HepG2 (cell line): ENCODE data around the gene MINDY2. TPM values are rescaled to one million over a fixed set of nuclear protein-coding genes. Genes with fewer than 3 reads are reported as not detected.
"Not testable (repeated sequence)": the region's sequence is repeated elsewhere in the genome, so short reads cannot be mapped to it uniquely, and the experiment has no call there.

Experiments used
- ATAC-seq: fragments of 200-7000 bp; cut with Tn5 transposase; 3 replicates; pipeline ENCODE4 v1.9.1; 2020; ENCODE audit warnings: mild to moderate bottlenecking, moderate library complexity
- BruUV-seq: library from RNA; stranded (reverse); fragments of 400-500 nt; replicated peaks from 2 replicates; lab custom pipeline; 2021; lab: Mats Ljungman, UMichigan
- CTCF ChIA-PET: fragments of 300-600 bp; formaldehyde crosslinking; extraction: SDS; loops from one replicate; lab custom pipeline; 2021; ENCODE audit warnings: low total read pairs, inconsistent platforms, low intra/inter-chr PET ratio; lab: Yijun Ruan, JAX
- POLR2A ChIA-PET: fragments of 350-600 bp; sonication (Branson Sonifier 250); formaldehyde crosslinking; loops from one replicate; lab custom pipeline; 2020; ENCODE audit warnings: antibody characterized with exemption, inconsistent platforms; lab: Yijun Ruan, JAX
- DNase-seq: peaks from one replicate; pipeline ENCODE4 v3.0.0-alpha.2; 2015; ENCODE audit warnings: low spot score
- FAIRE-seq: peaks from 3 replicates; lab custom pipeline; 2011; peaks lifted over from hg19 to GRCh38; lab: Jason Lieb, UNC
- H2AFZ ChIP-seq: one replicate; pipeline ENCODE4 v1.6.1; 2011; ENCODE audit warnings: low read length, inconsistent platforms
- H3K27ac ChIP-seq: fragments of 300-600 bp; 3 replicates; pipeline ENCODE4 v1.8.0; 2011; ENCODE audit warnings: mixed run types, mild to moderate bottlenecking, mixed read lengths, low read length, inconsistent platforms; ENCODE audit not compliant: insufficient read depth; ENCODE audit errors: extremely low read length
- H3K27me3 ChIP-seq, 2 experiments: fragments of 200-600 bp in 1 of 2; 2 replicates in 1 of 2; 3 replicates in 1 of 2; pipeline versions ENCODE4 v1.6.0 to v1.8.0; 2011; ENCODE audit warnings: low read length in 2 of 2, mild to moderate bottlenecking in 2 of 2, moderate library complexity in 2 of 2, inconsistent platforms in 1 of 2; ENCODE audit not compliant: insufficient read depth in 2 of 2, control insufficient read depth in 1 of 2
- H3K36me3 ChIP-seq, 2 experiments: fragments of 200-600 bp in 1 of 2; replicated peaks in 1 of 2; 2 replicates in 1 of 2; 3 replicates in 1 of 2; pipeline versions ENCODE4 v1.5.1 to v1.8.0; 2011; ENCODE audit warnings: low read length in 2 of 2, inconsistent platforms in 1 of 2; ENCODE audit not compliant: insufficient read depth in 2 of 2, control insufficient read depth in 1 of 2
- H3K4me1 ChIP-seq: 2 replicates; pipeline ENCODE4 v1.5.1; 2012; ENCODE audit warnings: low read length, inconsistent platforms; ENCODE audit not compliant: insufficient read depth
- H3K4me2 ChIP-seq: 2 replicates; pipeline ENCODE4 v1.6.0; 2011; ENCODE audit warnings: low read depth, low read length, inconsistent platforms
- H3K4me3 ChIP-seq, 3 experiments: fragments of 200-600 bp in 1 of 3; sonication (generic), shearing (Covaris generic) in 1 of 3; replicated peaks in 1 of 3; 2 replicates each; pipeline ENCODE4 v1.5.1; 2011 to 2016; ENCODE audit warnings: low read length in 3 of 3, inconsistent platforms in 2 of 3, low read depth in 2 of 3, mild to moderate bottlenecking in 2 of 3, control low read depth in 1 of 3, mixed read lengths in 1 of 3; ENCODE audit not compliant: insufficient read depth in 1 of 3
- H3K79me2 ChIP-seq: one replicate; pipeline ENCODE4 v1.6.1; 2011; ENCODE audit warnings: low read length, inconsistent platforms; ENCODE audit not compliant: insufficient read depth
- H3K9ac ChIP-seq: 2 replicates; pipeline ENCODE4 v1.6.0; 2011; ENCODE audit warnings: mild to moderate bottlenecking, low read depth, low read length, inconsistent platforms; ENCODE audit not compliant: insufficient read depth
- H3K9me3 ChIP-seq: 2 replicates; pipeline ENCODE4 v1.5.1; 2012; ENCODE audit warnings: mild to moderate bottlenecking, low read length
- H4K20me1 ChIP-seq: 2 replicates; pipeline ENCODE4 v1.6.0; 2011; ENCODE audit warnings: inconsistent platforms, mild to moderate bottlenecking, low read length, moderate library complexity; ENCODE audit not compliant: insufficient read depth
- ASH2L ChIP-seq: fragments of 300-600, 200-600 bp; sonication (generic); IDR thresholded peaks from 2 replicates; pipeline ENCODE4 v1.7.0; 2017; ENCODE audit warnings: low read depth, mild to moderate bottlenecking, moderate library complexity, mixed read lengths, low read length; ENCODE audit not compliant: insufficient read length
- MAFF ChIP-seq: IDR thresholded peaks from 2 replicates; pipeline ENCODE4 v1.6.1; 2011; ENCODE audit warnings: low read depth, low read length, improper control_type of control experiment
- NRL ChIP-seq: sonication (generic); formaldehyde crosslinking; IDR thresholded peaks from 2 replicates; pipeline ENCODE4 v1.5.0; 2020; ENCODE audit warnings: missing genetic modification reagents, mild to moderate bottlenecking, moderate library complexity, borderline replicate concordance
- POLR2A ChIP-seq, 2 experiments: IDR thresholded peaks; 2 replicates each; pipeline ENCODE4 v1.6.1; 2011; ENCODE audit warnings: low read depth in 2 of 2, low read length in 2 of 2, mild to moderate bottlenecking in 1 of 2, moderate library complexity in 1 of 2; ENCODE audit not compliant: insufficient read depth in 1 of 2
- POLR2G ChIP-seq: fragments of 200-400 bp; formaldehyde crosslinking; IDR thresholded peaks from 2 replicates; pipeline ENCODE4 v1.6.1; 2018; ENCODE audit warnings: mild to moderate bottlenecking, low read depth, low read length, moderate library complexity
- RBM22 ChIP-seq: fragments of 200-400 bp; formaldehyde crosslinking; optimal IDR thresholded peaks from 2 replicates; pipeline ENCODE3; 2017; ENCODE audit warnings: mild to moderate bottlenecking, low read length, moderate library complexity
- WGBS: methylation state at CpG from one replicate; pipeline ENCODE4 v1.1.6; 2017; ENCODE audit warnings: low lambda C conversion rate; 5-methylcytosine and 5-hydroxymethylcytosine counted together
- in situ Hi-C: cut with HindIII; loops from 2 replicates; pipeline ENCODE4 v1.10.0; 2017; ENCODE audit warnings: low pct_unique_long_range_greater_than_20kb; ENCODE audit not compliant: extremely low pct_ligation_motif_present
- intact Hi-C: fragments of 100-400 bp; cut with micrococcal nuclease; formaldehyde crosslinking; loops from one replicate; pipeline ENCODE4 v1.10.0; 2022; ENCODE audit not compliant: unreplicated experiment
- polyA plus RNA-seq, 8 experiments: library from polyadenylated mRNA; depleted of rRNA in 3 of 8; stranded (reverse) in 7 of 8; unstranded in 1 of 8; fragments of >200 nt; fragmentation: Illumina TruSeq in 4 of 8; extraction: Trizol in 4 of 8; gene quantifications; 2 replicates each; pipeline versions ENCODE4 v1.2.1 to v1.2.3, GENCODE V29; 2011 to 2016; ENCODE audit warnings: low read depth in 4 of 8, missing spikeins in 1 of 8, mixed read lengths in 1 of 8; ENCODE audit not compliant: insufficient read depth in 1 of 8
- total RNA-seq, 5 experiments: library from RNA; depleted of rRNA; stranded (reverse); fragments of >200 nt; fragmentation: Illumina TruSeq; extraction: Trizol; gene quantifications; 2 replicates each; pipeline ENCODE4 v1.2.3, GENCODE V29; 2016; ENCODE audit warnings: low read depth in 1 of 5

The MINDY2 gene
- total and polyA plus RNA-seq, 2 of the 13 experiments (the other 11 are each of a cell fraction or from before 2014, with no cell fraction given): 7.2 to 12.6 TPM

DNA sequence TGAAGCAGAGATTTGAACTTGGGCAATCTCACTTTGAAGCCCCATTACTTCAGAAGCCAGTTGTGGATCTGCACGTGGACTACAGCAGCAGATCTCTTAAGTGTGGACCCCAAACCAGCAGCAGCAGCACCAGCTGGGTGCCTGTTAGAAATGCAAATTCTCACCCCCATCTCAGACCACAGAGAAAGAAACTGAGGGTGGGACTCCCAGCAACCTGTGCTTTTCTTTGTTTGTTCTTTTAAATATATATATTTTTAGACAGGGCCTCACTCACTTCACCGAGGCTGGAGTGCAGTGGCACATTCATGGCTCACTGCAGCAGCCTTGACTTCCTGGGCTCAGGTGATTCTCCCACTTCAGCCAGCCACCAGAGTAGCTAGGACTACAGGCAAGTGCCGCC is 109.2 kb downstream of the MINDY2 start:
- no peak overlapping the region for H3K27ac ChIP-seq
- TF ChIP-seq MAFF: no peak
- peak; percentile 38; the same call in 1 of the 2 replicates for TF ChIP-seq POLR2G
- no peak for TF ChIP-seq ASH2L
- TF ChIP-seq POLR2A (IDR thresholded peaks at IDR 0.05; ENCODE audit: insufficient read depth in 1 of 2, low read depth in 2 of 2, low read length in 2 of 2): peak in 1 of 2 experiments; percentile 10; a peak in 1 of 4 replicates
- no peaks in the 10 kb centered on the region for H3K9me3 ChIP-seq
- intact Hi-C loops: no loop called here
- in situ Hi-C loops: no loop called here
- H3K79me2 ChIP-seq: peaks cover 8% of the 10 kb centered on the region
- H3K9ac ChIP-seq: no peak overlapping the region
- CTCF ChIA-PET: no interaction called here
- BruUV-seq: no TSS peak
- 98% methylated on average over 3 of the region's 3 CpGs for WGBS
- POLR2A ChIA-PET: interaction anchor here (1.7 kb wide), 1 partner anchor 15 kb away, joined by 7 read pairs; no protein-coding TSS in a partner anchor
- FAIRE-seq (no peak), DNase-seq (no peak), ATAC-seq (no peak)
- H3K36me3 ChIP-seq: peaks cover 17 to 69% of the 10 kb centered on the region in 2 experiments
- H3K4me1 ChIP-seq: peaks cover 10% of the 10 kb centered on the region
- peaks cover 2% of the 10 kb centered on the region; the same call in 1 of the 2 replicates for H4K20me1 ChIP-seq
- no peak overlapping the region for H2AFZ ChIP-seq
- H3K4me3 ChIP-seq: no peak overlapping the region
- H3K4me2 ChIP-seq: no peak overlapping the region
- no peaks in the 10 kb centered on the region for H3K27me3 ChIP-seq

DNA sequence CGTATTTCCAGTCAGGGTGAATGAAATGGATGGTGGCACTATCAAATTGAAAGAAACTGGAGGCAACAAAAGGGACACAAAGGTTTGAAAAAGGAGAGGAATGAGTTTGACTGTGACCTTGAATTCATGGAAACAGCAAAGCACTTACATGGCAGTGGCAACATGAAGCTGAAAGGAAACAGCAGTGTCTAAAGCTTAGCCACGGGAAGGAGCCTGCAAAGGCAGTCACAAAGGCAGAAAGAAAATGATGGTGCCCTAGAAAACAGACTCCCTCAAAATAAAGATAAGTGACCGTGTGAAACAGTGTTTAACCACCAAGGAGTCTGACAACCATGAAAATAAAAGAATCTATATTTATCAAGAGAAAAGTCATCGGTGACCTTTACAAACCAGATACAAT is 111.1 kb downstream of the MINDY2 start:
- Histone ChIP-seq H3K9ac (no peak overlapping the region), H4K20me1 (no peaks in the 10 kb centered on the region; the same call in 1 of the 2 replicates), H3K4me3 (no peak overlapping the region), H3K9me3 (no peaks in the 10 kb centered on the region), H3K4me1 (no peaks in the 10 kb centered on the region), H3K27me3 (no peaks in the 10 kb centered on the region)
- intact Hi-C loops: no loop called here
- in situ Hi-C loops: no loop called here
- CTCF ChIA-PET: interaction anchor here (0.9 kb wide), 1 partner anchor 15 kb away, joined by 3 read pairs; no protein-coding TSS in a partner anchor
- FAIRE-seq (no peak), ATAC-seq (no peak)
- POLR2A ChIA-PET: interaction anchor here (0.8 kb wide), 1 partner anchor 17 kb away, joined by 3 read pairs; no protein-coding TSS in a partner anchor
- BruUV-seq: no TSS peak
- 94% methylated on average over 4 of the region's 4 CpGs for WGBS
- no peak for TF ChIP-seq NRL (CRISPR knock-in tag)
- TF ChIP-seq RBM22: peak; percentile 87
- TF ChIP-seq POLR2A (IDR thresholded peaks at IDR 0.05; ENCODE audit: insufficient read depth in 1 of 2, low read depth in 2 of 2, low read length in 2 of 2): peak in 1 of 2 experiments; percentile 16; a peak in 1 of 4 replicates
- TF ChIP-seq, all 625 proteins: peak for 2
- DNase-seq: no peak
- H3K4me2 ChIP-seq: no peak overlapping the region
- peak overlapping the region; percentile 22 for H3K27ac ChIP-seq
- peaks cover 23 to 86% of the 10 kb centered on the region in 2 experiments for H3K36me3 ChIP-seq
- peaks cover 7% of the 10 kb centered on the region for H3K79me2 ChIP-seq
- no peak overlapping the region for H2AFZ ChIP-seq

DNA sequence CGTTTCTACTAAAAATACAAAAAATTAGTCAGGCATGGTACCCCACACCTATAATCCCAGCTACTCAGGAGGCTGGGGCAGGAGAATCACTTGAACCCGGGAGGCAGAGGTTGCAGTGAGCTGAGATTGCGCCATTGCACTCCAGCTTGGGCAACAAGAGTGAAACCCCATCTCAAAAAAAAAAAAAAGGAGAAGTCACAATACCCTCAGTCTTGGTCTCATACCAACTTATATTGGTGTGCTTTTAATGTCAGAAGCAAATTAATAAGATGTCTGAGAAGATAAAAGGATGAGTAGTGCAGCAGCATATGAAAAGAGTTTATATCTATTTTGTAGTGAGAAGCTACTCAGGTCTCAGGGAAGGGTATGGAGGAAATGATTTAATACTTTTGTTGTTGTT is 112.8 kb downstream of the MINDY2 start:
- H4K20me1 ChIP-seq, BruUV-seq, intact Hi-C loops, DNase-seq, CTCF ChIA-PET, in situ Hi-C loops, H3K4me3 ChIP-seq, ATAC-seq, FAIRE-seq, H3K9ac ChIP-seq, H3K4me2 ChIP-seq, H3K27ac ChIP-seq, H3K27me3 ChIP-seq, H2AFZ ChIP-seq, H3K9me3 ChIP-seq, H3K4me1 ChIP-seq, H3K79me2 ChIP-seq: not testable (repeated sequence)
- POLR2A ChIA-PET: interaction anchor here (0.9 to 1.2 kb wide), 2 partner anchors 18 to 19 kb away, joined by 3 read pairs; no protein-coding TSS in a partner anchor
- 95% methylated on average over 3 of the region's 3 CpGs for WGBS
- peaks cover 25 to 90% of the 10 kb centered on the region in 2 experiments for H3K36me3 ChIP-seq
